Stomach (tissue), 9 donors: Measurements from ENCODE around the gene VAMP8. TPM values are rescaled to one million over a fixed set of nuclear protein-coding genes. Genes with fewer than 3 reads are reported as not detected.

Experiments used
- DNase-seq, 2 donors: peaks; one replicate each; pipeline versions ENCODE4 v3.0.0 to v3.0.0-alpha.2; 2013 to 2019
- H3K27ac ChIP-seq, 5 donors: fragments of 200-600 bp in 4 of 5; sonication (generic) in 4 of 5; one replicate each; pipeline ENCODE4 v1.5.1; 2013 to 2019; ENCODE audit warnings: mild to moderate bottlenecking in 1 of 5, moderate library complexity in 1 of 5
- H3K27me3 ChIP-seq, 3 donors: fragments of 200-600 bp; sonication (generic); one replicate each; pipeline ENCODE4 v1.5.1; 2017 to 2019; ENCODE audit warnings: mixed run types in 1 of 3
- H3K36me3 ChIP-seq, 4 donors: fragments of 200-600 bp; sonication (generic); 1 replicate in 3 of 4; 2 replicates in 1 of 4; pipeline ENCODE4 v1.5.1; 2016 to 2019
- H3K4me1 ChIP-seq, 4 donors: fragments of 200-600 bp; sonication (generic); one replicate each; pipeline ENCODE4 v1.5.1; 2016 to 2019
- H3K4me3 ChIP-seq, 4 donors: fragments of 200-600 bp; sonication (generic) in 3 of 4; one replicate each; pipeline ENCODE4 v1.5.1; 2016 to 2019; ENCODE audit warnings: mild to moderate bottlenecking in 1 of 4
- H3K9me3 ChIP-seq, 4 donors: fragments of 200-600 bp; sonication (generic); one replicate each; pipeline ENCODE4 v1.5.1; 2016 to 2019
- CTCF ChIP-seq, 7 experiments: fragments of 450-650 bp in 4 of 7; fragments of 200-600 bp in 3 of 7; sonication (generic) in 3 of 7; IDR thresholded peaks; one replicate each; pipeline ENCODE4 v1.5.1; 2016 to 2019; ENCODE audit warnings: antibody characterized with exemption in 7 of 7, control low read depth in 2 of 7, mild to moderate bottlenecking in 1 of 7
- EP300 ChIP-seq: sonication (generic); formaldehyde crosslinking; IDR thresholded peaks from one replicate; pipeline ENCODE4 v1.6.1; 2017; ENCODE audit warnings: antibody characterized with exemption
- POLR2A ChIP-seq, 4 donors: fragments of 450-650 bp; IDR thresholded peaks; one replicate each; pipeline ENCODE4 v1.6.1; 2016; ENCODE audit warnings: antibody characterized with exemption in 4 of 4, control low read depth in 2 of 4, mild to moderate bottlenecking in 1 of 4, moderate library complexity in 1 of 4
- POLR2AphosphoS5 ChIP-seq, 3 donors: sonication (generic); formaldehyde crosslinking; IDR thresholded peaks; one replicate each; pipeline ENCODE4 v1.6.1; 2016; ENCODE audit warnings: antibody characterized with exemption in 3 of 3
- WGBS, 5 donors: extraction: QIAGEN DNeasy Blood & Tissue Kit in 3 of 5; methylation state at CpG; one replicate each; pipeline versions ENCODE4 v1.1.5 to v1.1.7; 2013 to 2018; 5-methylcytosine and 5-hydroxymethylcytosine counted together
- intact Hi-C: fragments of 100-400 bp; cut with DNase I; formaldehyde crosslinking; loops from one replicate; pipeline ENCODE4 v1.15.1; 2023; ENCODE audit warnings: low total_unique reads
- polyA plus RNA-seq, 3 donors: library from polyadenylated mRNA; stranded (reverse); fragments of 200-250 nt; gene quantifications; one replicate each; pipeline ENCODE4 v1.2.3, GENCODE V29; 2013
- small RNA-seq, 4 donors: library from RNA; depleted of rRNA; stranded (forward); fragments of <200 nt; gene quantifications; one replicate each; pipeline ENCODE3, GENCODE V24; 2016
- total RNA-seq, 5 donors: library from RNA; depleted of rRNA; stranded (reverse); fragments of >200 nt; gene quantifications; one replicate each; pipeline versions ENCODE4 v1.1.0 to v1.2.3, GENCODE V29; 2014 to 2016
- donor health status: healthy with polysubstance abuse.
- donor health status: Bipolar disorder and iron deficiency.
- donor health status: healthy.

VAMP8 gene
- total and polyA plus RNA-seq, 8 donors = 2.2 to 568 (median 191) TPM; not detected in 1

- peak overlapping the region in 2 of 5 donors; percentile 21 to 45 for H3K27ac ChIP-seq
- intact Hi-C loops = no loop called here
- no peak overlapping the region for H3K4me3 ChIP-seq
- H3K36me3 ChIP-seq = peaks cover 68 to 100% (median 100%) of the 10 kb centered on the region in 4 donors
- H3K4me1 ChIP-seq = peaks cover 0 to 8% (median 0%) of the 10 kb centered on the region in 4 donors
- no peaks in the 10 kb centered on the region for H3K27me3 ChIP-seq
- 55 to 73% (median 59%) methylated on average over 2 of the region's 2 CpGs for WGBS, 5 donors
- no peaks in the 10 kb centered on the region for H3K9me3 ChIP-seq
- no peak for TF ChIP-seq CTCF (IDR thresholded peaks at IDR 0.05)
- TF ChIP-seq POLR2A (IDR thresholded peaks at IDR 0.05) = no peak
- no peak for TF ChIP-seq POLR2AphosphoS5 (IDR thresholded peaks at IDR 0.05)
- TF ChIP-seq EP300 = no peak
- DNase-seq = no peak
Measured at GRCh38 chr2:85628658-85629057, 51.3 kb downstream of the VAMP8 start.

GRCh38 chr2:85631316-85631715 lies 53.9 kb downstream of the VAMP8 start:
- Histone ChIP-seq H3K36me3 (peaks cover 65 to 100% (median 100%) of the 10 kb centered on the region in 4 donors), H3K9me3 (no peaks in the 10 kb centered on the region), H3K4me3 (no peak overlapping the region), H3K4me1 (peaks cover 0 to 8% (median 0%) of the 10 kb centered on the region in 4 donors), H3K27me3 (no peaks in the 10 kb centered on the region), H3K27ac (no peak overlapping the region)
- intact Hi-C loops = no loop called here
- no peak for DNase-seq
- no peak for TF ChIP-seq EP300
- TF ChIP-seq CTCF (IDR thresholded peaks at IDR 0.05) = no peak
- TF ChIP-seq POLR2AphosphoS5 (IDR thresholded peaks at IDR 0.05) = no peak
- no peak for TF ChIP-seq POLR2A (IDR thresholded peaks at IDR 0.05)
- 91 to 97% (median 96%) methylated on average over 3 of the region's 3 CpGs for WGBS, 5 donors

Small RNA genes within 50 kb of the gene (small RNA-seq; reads per million reads assigned to genes)
- 0 reads per million in 4 donors for gene RN7SL126P

Other genes with a start within 250 kb of the VAMP8 start
- gene TGOLN2, start 249.6 kb upstream of the VAMP8 start, total RNA-seq = 100 to 1,000 TPM; 104 to 232 (median 181) TPM
- 10 to 100 TPM; 10.8 to 21.7 (median 13.0) TPM for gene TGOLN2, start 249.6 kb upstream of the VAMP8 start, polyA plus RNA-seq
- gene RETSAT, start 223.1 kb upstream of the VAMP8 start, total RNA-seq = 10 to 100 TPM; 22.2 to 90.1 (median 83.9) TPM
- 10 to 100 TPM; 11.5 to 23.9 (median 19.4) TPM for gene RETSAT, start 223.1 kb upstream of the VAMP8 start, polyA plus RNA-seq
- gene ELMOD3, start 222.8 kb upstream of the VAMP8 start, total RNA-seq = 10 to 100 TPM; 16.9 to 43.8 (median 21.7) TPM
- gene ELMOD3, start 222.8 kb upstream of the VAMP8 start, polyA plus RNA-seq = 10 to 100 TPM; 13.4 to 19.7 (median 17.0) TPM
- 100 to 1,000 TPM in 2 of 5 donors, 10 to 100 TPM in 3; 35.0 to 135 (median 50.8) TPM for gene CAPG, start 167.2 kb upstream of the VAMP8 start, total RNA-seq
- 100 to 1,000 TPM; 146 to 350 (median 157) TPM for gene CAPG, start 167.2 kb upstream of the VAMP8 start, polyA plus RNA-seq
- gene SH2D6, start 158.9 kb upstream of the VAMP8 start, total RNA-seq = 10 to 100 TPM in 2 of 5 donors, 1 to 10 TPM in 1, not detected in 2; 2.2 to 14.5 (median 13.4) TPM
- gene SH2D6, start 158.9 kb upstream of the VAMP8 start, polyA plus RNA-seq = 1 to 10 TPM; 1.1 to 2.3 (median 1.2) TPM
- 100 to 1,000 TPM in 3 of 5 donors, 10 to 100 TPM in 2; 88.7 to 278 (median 190) TPM for gene MAT2A, start 38.4 kb upstream of the VAMP8 start, total RNA-seq
- 100 to 1,000 TPM in 1 of 3 donors, 10 to 100 TPM in 2; 73.3 to 107 (median 91.2) TPM for gene MAT2A, start 38.4 kb upstream of the VAMP8 start, polyA plus RNA-seq
- 10 to 100 TPM; 12.2 to 87.5 (median 19.6) TPM for gene GGCX, start 16.1 kb upstream of the VAMP8 start, total RNA-seq
- gene GGCX, start 16.1 kb upstream of the VAMP8 start, polyA plus RNA-seq = 10 to 100 TPM in 2 of 3 donors, 1 to 10 TPM in 1; 5.2 to 15.1 (median 14.9) TPM
- 10 to 100 TPM in 4 of 5 donors, 1 to 10 TPM in 1; 7.7 to 82.6 (median 29.5) TPM for gene VAMP5, start 6.8 kb downstream of the VAMP8 start, total RNA-seq
- 10 to 100 TPM; 87.7 to 95.1 (median 90.4) TPM for gene VAMP5, start 6.8 kb downstream of the VAMP8 start, polyA plus RNA-seq
- 100 to 1,000 TPM in 1 of 5 donors, 10 to 100 TPM in 3, not detected in 1; 11.3 to 143 (median 79.1) TPM for gene RNF181, start 18.2 kb downstream of the VAMP8 start, total RNA-seq
- 100 to 1,000 TPM; 217 to 272 (median 223) TPM for gene RNF181, start 18.2 kb downstream of the VAMP8 start, polyA plus RNA-seq
- gene TMEM150A, start 25.1 kb downstream of the VAMP8 start, total RNA-seq = 10 to 100 TPM in 3 of 5 donors, 1 to 10 TPM in 1, not detected in 1; 5.0 to 62.4 (median 24.9) TPM
- gene TMEM150A, start 25.1 kb downstream of the VAMP8 start, polyA plus RNA-seq = 10 to 100 TPM; 15.9 to 27.8 (median 21.3) TPM
- gene C2orf68, start 34.5 kb downstream of the VAMP8 start, total RNA-seq = 10 to 100 TPM; 12.7 to 40.8 (median 19.7) TPM
- 10 to 100 TPM; 19.9 to 22.5 (median 20.5) TPM for gene C2orf68, start 34.5 kb downstream of the VAMP8 start, polyA plus RNA-seq
- 100 to 1,000 TPM in 2 of 5 donors, 10 to 100 TPM in 3; 17.5 to 454 (median 51.0) TPM for gene USP39, start 38.6 kb downstream of the VAMP8 start, total RNA-seq
- 10 to 100 TPM; 30.9 to 38.6 (median 37.5) TPM for gene USP39, start 38.6 kb downstream of the VAMP8 start, polyA plus RNA-seq
- 1,000 to 10,000 TPM in 1 of 5 donors, 10 to 100 TPM in 1, 1 to 10 TPM in 1, under 1 TPM in 1, not detected in 1; 0.14 to 4,040 (median 7.4) TPM for gene SFTPB, start 90.6 kb downstream of the VAMP8 start, total RNA-seq
- gene SFTPB, start 90.6 kb downstream of the VAMP8 start, polyA plus RNA-seq = 10 to 100 TPM in 1 of 3 donors, 1 to 10 TPM in 1, under 1 TPM in 1; 0.44 to 10.8 (median 1.8) TPM
- gene GNLY, start 116.8 kb downstream of the VAMP8 start, total RNA-seq = 1 to 10 TPM in 1 of 5 donors, under 1 TPM in 1, not detected in 3; 0.72 to 5.8 TPM
- gene GNLY, start 116.8 kb downstream of the VAMP8 start, polyA plus RNA-seq = 1 to 10 TPM; 1.1 to 2.4 (median 1.7) TPM
- gene ATOH8, start 176.4 kb downstream of the VAMP8 start, total RNA-seq = 10 to 100 TPM in 2 of 5 donors, 1 to 10 TPM in 3; 2.3 to 23.2 (median 9.7) TPM
- gene ATOH8, start 176.4 kb downstream of the VAMP8 start, polyA plus RNA-seq = 10 to 100 TPM; 11.3 to 20.0 (median 15.3) TPM